ENCODE data around the gene REC8.

GRCh38 chr14:24143511-24143910 is 28.4 kb upstream of the REC8 start:
- no peak for TF ChIP-seq CTCF (IDR thresholded peaks at IDR 0.05)
- TF ChIP-seq POLR2A (IDR thresholded peaks at IDR 0.05), result no peak
